GM23248 (cell line): ENCODE measurements around the gene FBXW7. TPM values are rescaled to one million over a fixed set of nuclear protein-coding genes. Genes with fewer than 3 reads are reported as not detected.
"Not testable (repeated sequence)": the region's sequence is repeated elsewhere in the genome, so short reads cannot be mapped to it uniquely, and the experiment has no call there.

ENCODE experiments used
- DNase-seq: peaks from one replicate; pipeline ENCODE4 v3.0.0-alpha.2; 2015
- H2AFZ ChIP-seq: fragments of 200-600 bp; sonication (generic); 2 replicates; pipeline ENCODE4 v1.6.1; 2016; ENCODE audit warnings: antibody characterized with exemption
- H3F3A ChIP-seq: fragments of 200-600 bp; sonication (generic); 2 replicates; pipeline ENCODE4 v1.6.1; 2016; ENCODE audit warnings: mild to moderate bottlenecking, antibody characterized with exemption, mixed run types; ENCODE audit not compliant: insufficient read depth
- H3K27ac ChIP-seq: fragments of 200-600 bp; sonication (generic); 2 replicates; pipeline ENCODE4 v1.5.1; 2016; ENCODE audit warnings: mild to moderate bottlenecking
- H3K27me3 ChIP-seq: fragments of 200-600 bp; sonication (generic); replicated peaks from 2 replicates; pipeline ENCODE4 v1.6.1; 2016; ENCODE audit warnings: mild to moderate bottlenecking; ENCODE audit not compliant: insufficient read depth
- H3K36me3 ChIP-seq: fragments of 200-600 bp; sonication (generic); 2 replicates; pipeline ENCODE4 v1.6.1; 2016; ENCODE audit warnings: low read depth, mild to moderate bottlenecking
- H3K4me1 ChIP-seq: fragments of 200-600 bp; sonication (generic); 2 replicates; pipeline ENCODE4 v1.6.1; 2016; ENCODE audit warnings: mild to moderate bottlenecking; ENCODE audit not compliant: insufficient read depth
- H3K4me2 ChIP-seq: fragments of 200-600 bp; sonication (generic); one replicate; pipeline ENCODE4 v1.6.1; 2016; ENCODE audit warnings: mild to moderate bottlenecking; ENCODE audit not compliant: unreplicated experiment
- H3K4me3 ChIP-seq: fragments of 200-600 bp; sonication (generic); 2 replicates; pipeline ENCODE4 v1.5.1; 2016; ENCODE audit warnings: mild to moderate bottlenecking
- H3K79me2 ChIP-seq: fragments of 200-600 bp; sonication (generic); 2 replicates; pipeline ENCODE4 v1.6.1; 2016; ENCODE audit warnings: mild to moderate bottlenecking; ENCODE audit not compliant: insufficient read depth
- H3K9ac ChIP-seq: fragments of 200-600 bp; sonication (generic); 2 replicates; pipeline ENCODE4 v1.6.1; 2016; ENCODE audit warnings: mild to moderate bottlenecking
- H3K9me2 ChIP-seq: fragments of 200-600 bp; sonication (generic); 2 replicates; pipeline ENCODE4 v1.6.1; 2016; ENCODE audit warnings: mixed run types, mild to moderate bottlenecking, moderate library complexity; ENCODE audit not compliant: insufficient read depth
- H3K9me3 ChIP-seq: fragments of 200-600 bp; sonication (generic); one replicate; pipeline ENCODE4 v1.6.1; 2017; ENCODE audit warnings: low read depth
- H4K20me1 ChIP-seq: fragments of 200-600 bp; sonication (generic); 2 replicates; pipeline ENCODE4 v1.6.0; 2016; ENCODE audit not compliant: insufficient read depth
- EZH2 ChIP-seq: fragments of 200-600 bp; sonication (generic); IDR thresholded peaks from 2 replicates; pipeline ENCODE4 v1.6.1; 2018; ENCODE audit warnings: antibody characterized with exemption, mild to moderate bottlenecking; ENCODE audit not compliant: insufficient read depth, poor library complexity, severe bottlenecking
- EZH2phosphoT487 ChIP-seq: fragments of 200-600 bp; sonication (generic); IDR thresholded peaks from 2 replicates; pipeline ENCODE4 v1.6.1; 2018; ENCODE audit warnings: antibody characterized with exemption, moderate library complexity, mild to moderate bottlenecking, low read depth; ENCODE audit not compliant: insufficient read depth
- WGBS, 2 experiments: methylation state at CpG; one replicate each; pipeline ENCODE4 v1.1.6; 2015 to 2017; ENCODE audit warnings: low lambda C conversion rate in 2 of 2, low coverage in 1 of 2; ENCODE audit errors: missing lambda C conversion rate in 2 of 2; 5-methylcytosine and 5-hydroxymethylcytosine counted together
- in situ Hi-C: fragments of 300-500 bp; cut with MboI; formaldehyde crosslinking; loops from 2 replicates; pipeline ENCODE4 v1.15.0; 2020
- polyA plus RNA-seq: library from polyadenylated mRNA; unstranded; fragments of >200 nt; fragmentation: Nextera tagmentation; extraction: Ambion mirVana; gene quantifications from 2 replicates; pipeline ENCODE4 v1.2.1, GENCODE V29; 2016
- total RNA-seq: library from RNA; depleted of rRNA; stranded (reverse); fragments of >200 nt; shearing (Covaris generic); gene quantifications from 2 replicates; pipeline ENCODE4 v1.2.3, GENCODE V29; 2014

FBXW7 gene
- total and polyA plus RNA-seq, 2 experiments from 2014 or later: 8.8 to 29.0 TPM

- 84 to 86% methylated on average over 3 of the region's 3 CpGs for WGBS, 2 experiments
- TF ChIP-seq EZH2 (no peak), EZH2phosphoT487 (no peak)
- Histone ChIP-seq H3F3A (no peaks in the 10 kb centered on the region), H3K79me2 (no peaks in the 10 kb centered on the region), H3K27me3 (no peaks in the 10 kb centered on the region), H2AFZ (no peak overlapping the region), H3K4me3 (no peak overlapping the region), H3K4me2 (no peak overlapping the region), H3K9me2 (no peaks in the 10 kb centered on the region), H3K36me3 (no peaks in the 10 kb centered on the region), H4K20me1 (no peaks in the 10 kb centered on the region), H3K9ac (no peak overlapping the region), H3K27ac (no peak overlapping the region), H3K4me1 (no peaks in the 10 kb centered on the region), H3K9me3 (no peaks in the 10 kb centered on the region)
- DNase-seq: no peak
- in situ Hi-C loops: no loop called here
Observed at GRCh38 chr4:152556834-152557233, 20.9 kb upstream of the FBXW7 start.

GRCh38 chr4:152556283-152556682, 20.4 kb upstream of the FBXW7 start:
- Histone ChIP-seq H3K9ac (no peak overlapping the region), H3K36me3 (no peaks in the 10 kb centered on the region), H3K27ac (no peak overlapping the region), H3F3A (no peaks in the 10 kb centered on the region), H3K4me2 (no peak overlapping the region), H2AFZ (no peak overlapping the region), H3K4me1 (no peaks in the 10 kb centered on the region), H3K27me3 (no peaks in the 10 kb centered on the region), H3K4me3 (no peak overlapping the region), H3K9me3 (no peaks in the 10 kb centered on the region), H3K9me2 (no peaks in the 10 kb centered on the region), H3K79me2 (no peaks in the 10 kb centered on the region), H4K20me1 (no peaks in the 10 kb centered on the region)
- in situ Hi-C loops: no loop called here
- no peak for DNase-seq
- WGBS, 2 experiments: 93 to 94% methylated on average over 5 of the region's 5 CpGs
- no peak for TF ChIP-seq EZH2
- no peak for TF ChIP-seq EZH2phosphoT487

GRCh38 chr4:152554742-152555141, 18.9 kb upstream of the FBXW7 start:
- H3K9me2 ChIP-seq: no peaks in the 10 kb centered on the region
- H3K4me1 ChIP-seq: no peaks in the 10 kb centered on the region
- no peak overlapping the region for H3K9ac ChIP-seq
- no peak overlapping the region for H3K4me2 ChIP-seq
- H3K9me3 ChIP-seq: no peaks in the 10 kb centered on the region
- H3K4me3 ChIP-seq: no peak overlapping the region
- WGBS, 2 experiments: 87 to 97% methylated on average over 2 of the region's 2 CpGs
- H3F3A ChIP-seq: no peaks in the 10 kb centered on the region
- no peak for DNase-seq
- H2AFZ ChIP-seq: no peak overlapping the region
- in situ Hi-C loops: no loop called here
- no peak overlapping the region for H3K27ac ChIP-seq
- H3K79me2 ChIP-seq: no peaks in the 10 kb centered on the region
- no peaks in the 10 kb centered on the region for H3K36me3 ChIP-seq
- no peaks in the 10 kb centered on the region for H3K27me3 ChIP-seq
- H4K20me1 ChIP-seq: no peaks in the 10 kb centered on the region
- TF ChIP-seq EZH2phosphoT487: no peak
- no peak for TF ChIP-seq EZH2

- DNase-seq, H4K20me1 ChIP-seq, H3K9ac ChIP-seq, H3K79me2 ChIP-seq, H3K4me1 ChIP-seq, H3F3A ChIP-seq, H3K9me3 ChIP-seq, H3K27ac ChIP-seq, in situ Hi-C loops, H2AFZ ChIP-seq, H3K27me3 ChIP-seq, H3K36me3 ChIP-seq, H3K4me3 ChIP-seq, H3K9me2 ChIP-seq, H3K4me2 ChIP-seq: not testable (repeated sequence)
- 83 to 85% methylated on average over 2 of the region's 2 CpGs for WGBS, 2 experiments
Observed at GRCh38 chr4:152550687-152551086, 14.8 kb upstream of the FBXW7 start.

GRCh38 chr4:152545088-152545487, 9.2 kb upstream of the FBXW7 start:
- no peak overlapping the region for H3K4me3 ChIP-seq

GRCh38 chr4:152544533-152544932, 8.6 kb upstream of the FBXW7 start:
- H3F3A ChIP-seq, H3K27ac ChIP-seq, H3K79me2 ChIP-seq, in situ Hi-C loops, H2AFZ ChIP-seq, H3K4me1 ChIP-seq, H3K36me3 ChIP-seq, H3K4me3 ChIP-seq, H3K9ac ChIP-seq, DNase-seq, H3K9me3 ChIP-seq, H3K27me3 ChIP-seq, H3K4me2 ChIP-seq, H3K9me2 ChIP-seq, H4K20me1 ChIP-seq: not testable (repeated sequence)
- WGBS, 2 experiments: 95 to 97% methylated on average over 8 of the region's 8 CpGs

More at GRCh38 chr4:152545088-152545487, 9.2 kb upstream of the FBXW7 start:
- Histone ChIP-seq H3F3A (no peaks in the 10 kb centered on the region), H3K9me2 (no peaks in the 10 kb centered on the region), H3K27ac (no peak overlapping the region), H2AFZ (no peak overlapping the region), H3K4me2 (no peak overlapping the region), H3K9me3 (no peaks in the 10 kb centered on the region), H4K20me1 (no peaks in the 10 kb centered on the region), H3K27me3 (no peaks in the 10 kb centered on the region), H3K79me2 (no peaks in the 10 kb centered on the region), H3K9ac (no peak overlapping the region), H3K36me3 (no peaks in the 10 kb centered on the region), H3K4me1 (no peaks in the 10 kb centered on the region)
- TF ChIP-seq EZH2phosphoT487 (no peak), EZH2 (no peak)
- WGBS, 2 experiments: 57 to 69% methylated on average over 2 of the region's 2 CpGs
- DNase-seq: no peak
- in situ Hi-C loops: no loop called here
